NB4 (cell line): Measurements from ENCODE around the gene OR51G1.

ENCODE experiments used
- POLR2A ChIP-seq: IDR thresholded peaks from 2 replicates; pipeline ENCODE4 v1.6.1; 2011; ENCODE audit warnings: mild to moderate bottlenecking; ENCODE audit not compliant: insufficient read length; ENCODE audit errors: extremely low read depth
- TF ChIP-seq, protein P1 (sequence below): IDR thresholded peaks from one replicate; pipeline ENCODE4 v1.5.1; 2012; ENCODE audit warnings: low read depth, low read length
- TF ChIP-seq, protein P2 (sequence below): IDR thresholded peaks from 2 replicates; pipeline ENCODE4 v1.6.1; 2011; ENCODE audit warnings: low read depth, low read length

DNA sequence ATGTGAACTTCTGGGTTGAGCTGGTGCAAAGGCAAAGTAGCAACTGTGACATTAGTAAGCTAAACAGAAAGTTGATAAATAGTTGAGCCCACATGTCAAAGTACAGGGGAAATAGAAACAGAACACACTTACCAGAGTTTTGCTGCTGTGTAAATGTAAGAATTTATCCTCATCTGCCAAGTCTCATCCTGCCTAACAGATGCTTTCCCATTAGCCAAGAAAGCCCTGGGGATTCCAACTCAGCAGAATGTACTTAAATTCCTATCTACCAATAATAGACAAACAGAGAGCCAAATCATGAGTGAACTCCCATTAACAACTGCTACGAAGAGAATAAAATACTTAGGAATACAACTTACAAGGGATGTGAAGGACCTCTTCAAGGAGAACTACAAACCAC, 38.7 kb upstream of the OR51G1 start:
- TF ChIP-seq, protein P1, sequence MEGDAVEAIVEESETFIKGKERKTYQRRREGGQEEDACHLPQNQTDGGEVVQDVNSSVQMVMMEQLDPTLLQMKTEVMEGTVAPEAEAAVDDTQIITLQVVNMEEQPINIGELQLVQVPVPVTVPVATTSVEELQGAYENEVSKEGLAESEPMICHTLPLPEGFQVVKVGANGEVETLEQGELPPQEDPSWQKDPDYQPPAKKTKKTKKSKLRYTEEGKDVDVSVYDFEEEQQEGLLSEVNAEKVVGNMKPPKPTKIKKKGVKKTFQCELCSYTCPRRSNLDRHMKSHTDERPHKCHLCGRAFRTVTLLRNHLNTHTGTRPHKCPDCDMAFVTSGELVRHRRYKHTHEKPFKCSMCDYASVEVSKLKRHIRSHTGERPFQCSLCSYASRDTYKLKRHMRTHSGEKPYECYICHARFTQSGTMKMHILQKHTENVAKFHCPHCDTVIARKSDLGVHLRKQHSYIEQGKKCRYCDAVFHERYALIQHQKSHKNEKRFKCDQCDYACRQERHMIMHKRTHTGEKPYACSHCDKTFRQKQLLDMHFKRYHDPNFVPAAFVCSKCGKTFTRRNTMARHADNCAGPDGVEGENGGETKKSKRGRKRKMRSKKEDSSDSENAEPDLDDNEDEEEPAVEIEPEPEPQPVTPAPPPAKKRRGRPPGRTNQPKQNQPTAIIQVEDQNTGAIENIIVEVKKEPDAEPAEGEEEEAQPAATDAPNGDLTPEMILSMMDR = no peak
- TF ChIP-seq, protein P2, sequence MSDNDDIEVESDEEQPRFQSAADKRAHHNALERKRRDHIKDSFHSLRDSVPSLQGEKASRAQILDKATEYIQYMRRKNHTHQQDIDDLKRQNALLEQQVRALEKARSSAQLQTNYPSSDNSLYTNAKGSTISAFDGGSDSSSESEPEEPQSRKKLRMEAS = no peak
- TF ChIP-seq POLR2A = no peak
